Stimulated activated CD4-positive, alpha-beta T cell treated with anti-CD3 and anti-CD28 coated beads, Interleukin-4, amount 100 ng/mL, for 4 hours (primary cell): ENCODE measurements around the gene MRGPRX3.
"Not testable (repeated sequence)": the region's sequence is repeated elsewhere in the genome, so short reads cannot be mapped to it uniquely, and the experiment has no call there.

Experiments used
- DNase-seq, 2 experiments: peaks; one replicate each; pipeline ENCODE4 v3.0.0-alpha.2; 2020

Gene MRGPRX3

GRCh38 chr11:18132341-18132740, at the start of gene MRGPRX3:
Gene MRGPRX3 (plus strand): TSS chr11:18132571. CDS start chr11:18137203, 4,632 bp downstream.
- no peak for DNase-seq

GRCh38 chr11:18088366-18088765, 44.0 kb upstream of the MRGPRX3 start:
- DNase-seq, result no peak

- no peak for DNase-seq
Measured at GRCh38 chr11:18088966-18089365, 43.4 kb upstream of the MRGPRX3 start.

GRCh38 chr11:18091731-18092130, 40.6 kb upstream of the MRGPRX3 start:
- DNase-seq, result no peak

GRCh38 chr11:18093959-18094358, 38.4 kb upstream of the MRGPRX3 start:
- DNase-seq, result no peak

GRCh38 chr11:18100926-18101656, 31.3 kb upstream of the MRGPRX3 start:
- DNase-seq, result no peak

- DNase-seq, result no peak
Measured at GRCh38 chr11:18105086-18105801, 27.1 kb upstream of the MRGPRX3 start.

GRCh38 chr11:18105802-18106574, 26.4 kb upstream of the MRGPRX3 start, which contains the start of gene SAAL1:
Gene SAAL1 (minus strand): TSS chr11:18106082. CDS start chr11:18106041, 41 bp downstream.
- DNase-seq, result peak; percentile 87 to 92

- DNase-seq, result no peak
Measured at GRCh38 chr11:18106688-18107087, 25.7 kb upstream of the MRGPRX3 start.

GRCh38 chr11:18108254-18108653, 24.1 kb upstream of the MRGPRX3 start:
- no peak for DNase-seq

GRCh38 chr11:18111005-18111404, 21.4 kb upstream of the MRGPRX3 start:
- no peak for DNase-seq

GRCh38 chr11:18115360-18116127, 16.8 kb upstream of the MRGPRX3 start:
- peak; percentile 48 to 56 for DNase-seq

GRCh38 chr11:18121331-18121828, 11.0 kb upstream of the MRGPRX3 start:
- DNase-seq, result not testable (repeated sequence)

- not testable (repeated sequence) for DNase-seq
Measured at GRCh38 chr11:18131115-18131514, 1.3 kb upstream of the MRGPRX3 start.

GRCh38 chr11:18135308-18135707, 2.9 kb downstream of the MRGPRX3 start:
- no peak for DNase-seq

GRCh38 chr11:18137186-18137800, 4.9 kb downstream of the MRGPRX3 start:
- no peak for DNase-seq

- DNase-seq, result no peak
Measured at GRCh38 chr11:18140145-18140544, 7.8 kb downstream of the MRGPRX3 start.

GRCh38 chr11:18144243-18144642, 11.9 kb downstream of the MRGPRX3 start:
- no peak for DNase-seq

GRCh38 chr11:18145025-18145424, 12.7 kb downstream of the MRGPRX3 start:
- DNase-seq, result no peak

GRCh38 chr11:18145837-18146236, 13.5 kb downstream of the MRGPRX3 start:
- no peak for DNase-seq

GRCh38 chr11:18151581-18151980, 19.2 kb downstream of the MRGPRX3 start:
- no peak for DNase-seq

GRCh38 chr11:18168372-18168771, 36.0 kb downstream of the MRGPRX3 start:
- no peak for DNase-seq
